KOPT-K1 (cell line): ENCODE measurements around the gene PGM3.
A peak's percentile ranks its signal among the peaks of the same experiment; 100 is the strongest.

Source experiments
- H3K27ac ChIP-seq: fragments of 200-600 bp; sonication (generic); 2 replicates; pipeline ENCODE4 v1.5.1; 2016; ENCODE audit warnings: antibody characterized with exemption, mild to moderate bottlenecking, low read depth, low read length; ENCODE audit not compliant: poor library complexity, severe bottlenecking
- H3K36me3 ChIP-seq: fragments of 200-600 bp; sonication (generic); 2 replicates; pipeline ENCODE4 v1.5.1; 2017; ENCODE audit warnings: antibody characterized with exemption, mild to moderate bottlenecking, low read length, moderate library complexity; ENCODE audit not compliant: insufficient read depth
- H3K9me3 ChIP-seq: fragments of 200-600 bp; sonication (generic); 2 replicates; pipeline ENCODE4 v1.5.1; 2017; ENCODE audit warnings: antibody characterized with exemption, low read length, mild to moderate bottlenecking; ENCODE audit not compliant: insufficient read depth, poor library complexity, severe bottlenecking

Gene PGM3

GRCh38 chr6:83192871-83193746, at the start of gene PGM3, which contains the start of gene RWDD2A:
Gene PGM3, minus strand, starts transcription at chr6:83193265. Its CDS starts 2,253 bp downstream, at chr6:83191012.
Gene RWDD2A, plus strand, starts transcription at chr6:83193357. Its CDS starts 1,095 bp downstream, at chr6:83194452.
- no peaks in the 10 kb centered on the region for H3K9me3 ChIP-seq
- H3K27ac ChIP-seq: peak within 1 kb of the TSS; percentile 73
- no peaks in the 10 kb centered on the region for H3K36me3 ChIP-seq

- no peaks in the 10 kb centered on the region for H3K9me3 ChIP-seq
- H3K36me3 ChIP-seq: no peaks in the 10 kb centered on the region
- H3K27ac ChIP-seq: no peak overlapping the region
Measured at GRCh38 chr6:83231146-83231545, 38.1 kb upstream of the PGM3 start.

DNA sequence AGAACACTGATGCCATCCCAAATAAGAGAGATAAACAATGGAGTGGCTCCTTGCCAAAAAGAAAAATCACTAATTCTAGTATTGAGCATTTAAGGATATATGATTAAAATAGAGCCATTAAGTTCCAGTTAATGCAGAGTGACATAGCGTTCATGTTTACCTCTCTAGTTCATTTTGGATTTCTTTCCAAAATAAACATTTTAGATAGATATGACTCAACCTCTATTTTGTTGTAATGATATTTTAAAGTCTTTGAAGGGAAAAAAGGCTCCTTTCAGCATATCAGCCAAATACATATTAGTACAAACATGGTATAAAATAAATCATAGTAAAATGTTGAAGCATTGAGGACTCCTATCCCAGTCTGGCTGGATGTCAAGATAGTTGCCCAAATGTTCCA, 33.5 kb upstream of the PGM3 start:
- no peaks in the 10 kb centered on the region for H3K9me3 ChIP-seq
- H3K36me3 ChIP-seq: no peaks in the 10 kb centered on the region
- H3K27ac ChIP-seq: no peak overlapping the region

DNA sequence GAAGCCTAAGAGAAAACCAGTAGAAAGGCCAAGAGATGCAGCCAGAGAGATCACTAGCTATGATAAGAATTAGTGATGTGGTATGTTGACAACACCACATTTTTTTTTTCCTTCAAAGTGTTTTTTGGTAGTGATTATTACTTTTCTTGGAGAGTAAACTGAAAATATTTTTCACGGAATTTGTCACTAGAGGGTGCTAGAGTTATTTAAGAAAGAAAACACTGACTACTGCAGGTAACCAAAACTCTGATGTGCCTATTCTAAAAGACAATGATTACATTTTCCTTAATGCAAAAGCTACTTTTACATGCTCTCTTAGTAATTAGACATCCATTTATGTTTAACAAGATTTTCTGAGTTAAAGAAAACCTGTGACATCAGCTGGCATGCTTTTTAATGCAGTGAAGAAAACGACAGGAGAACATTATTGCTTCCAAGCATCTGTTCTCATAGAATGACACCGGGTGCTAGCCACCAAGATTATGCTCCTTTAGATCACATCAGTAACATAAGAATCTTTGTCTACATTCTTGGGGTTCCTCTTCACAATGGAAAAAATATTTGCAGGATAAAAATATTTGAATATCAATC, 28.9 kb upstream of the PGM3 start:
- no peaks in the 10 kb centered on the region for H3K36me3 ChIP-seq
- H3K27ac ChIP-seq: no peak overlapping the region
- no peaks in the 10 kb centered on the region for H3K9me3 ChIP-seq

- no peak overlapping the region for H3K27ac ChIP-seq
- no peaks in the 10 kb centered on the region for H3K9me3 ChIP-seq
- H3K36me3 ChIP-seq: no peaks in the 10 kb centered on the region
Measured at GRCh38 chr6:83221276-83221675, 28.2 kb upstream of the PGM3 start.

DNA sequence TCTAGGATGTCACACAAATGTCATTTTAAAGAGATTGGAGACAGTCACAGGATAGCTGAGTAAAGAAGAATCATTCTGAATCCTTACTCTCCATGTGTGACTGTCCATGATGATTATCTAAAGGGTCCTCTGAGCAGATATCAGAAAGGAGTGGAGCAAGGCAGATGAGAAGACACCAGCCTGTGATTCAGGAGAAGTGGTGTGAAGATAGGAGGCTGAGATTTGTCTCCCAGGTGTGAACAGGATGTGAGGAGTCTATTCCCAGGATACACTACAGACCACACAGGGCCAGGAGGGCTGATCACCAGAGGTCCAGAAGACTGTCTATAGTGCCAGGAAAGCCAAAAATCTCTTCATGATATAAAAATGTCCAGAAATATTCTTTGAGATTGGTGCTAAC, 27.1 kb upstream of the PGM3 start:
- no peaks in the 10 kb centered on the region for H3K36me3 ChIP-seq
- no peak overlapping the region for H3K27ac ChIP-seq
- H3K9me3 ChIP-seq: no peaks in the 10 kb centered on the region

DNA sequence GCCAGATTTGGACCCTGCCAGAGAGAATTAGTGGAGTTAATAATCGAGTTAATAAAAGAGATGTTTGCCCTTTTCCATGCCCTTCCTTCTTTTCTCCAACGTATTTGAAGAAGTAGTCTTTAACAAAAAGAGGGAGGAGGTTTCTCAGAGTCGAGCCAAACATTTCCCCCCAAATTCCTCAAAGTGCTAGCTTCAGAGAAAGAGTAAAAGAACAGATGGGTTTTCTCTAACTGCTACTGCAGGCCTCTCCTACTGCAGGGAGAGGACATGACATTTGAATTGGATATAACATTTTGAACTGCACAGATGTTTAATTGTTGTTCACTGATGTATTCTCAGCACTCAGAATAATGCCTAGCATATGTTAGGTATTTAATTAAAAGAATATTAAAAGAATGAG, 25.6 kb upstream of the PGM3 start:
- H3K27ac ChIP-seq: no peak overlapping the region
- H3K36me3 ChIP-seq: no peaks in the 10 kb centered on the region
- no peaks in the 10 kb centered on the region for H3K9me3 ChIP-seq

- Histone ChIP-seq H3K36me3 (no peaks in the 10 kb centered on the region), H3K27ac (no peak overlapping the region), H3K9me3 (no peaks in the 10 kb centered on the region)
Measured at GRCh38 chr6:83216806-83217205, 23.7 kb upstream of the PGM3 start.

DNA sequence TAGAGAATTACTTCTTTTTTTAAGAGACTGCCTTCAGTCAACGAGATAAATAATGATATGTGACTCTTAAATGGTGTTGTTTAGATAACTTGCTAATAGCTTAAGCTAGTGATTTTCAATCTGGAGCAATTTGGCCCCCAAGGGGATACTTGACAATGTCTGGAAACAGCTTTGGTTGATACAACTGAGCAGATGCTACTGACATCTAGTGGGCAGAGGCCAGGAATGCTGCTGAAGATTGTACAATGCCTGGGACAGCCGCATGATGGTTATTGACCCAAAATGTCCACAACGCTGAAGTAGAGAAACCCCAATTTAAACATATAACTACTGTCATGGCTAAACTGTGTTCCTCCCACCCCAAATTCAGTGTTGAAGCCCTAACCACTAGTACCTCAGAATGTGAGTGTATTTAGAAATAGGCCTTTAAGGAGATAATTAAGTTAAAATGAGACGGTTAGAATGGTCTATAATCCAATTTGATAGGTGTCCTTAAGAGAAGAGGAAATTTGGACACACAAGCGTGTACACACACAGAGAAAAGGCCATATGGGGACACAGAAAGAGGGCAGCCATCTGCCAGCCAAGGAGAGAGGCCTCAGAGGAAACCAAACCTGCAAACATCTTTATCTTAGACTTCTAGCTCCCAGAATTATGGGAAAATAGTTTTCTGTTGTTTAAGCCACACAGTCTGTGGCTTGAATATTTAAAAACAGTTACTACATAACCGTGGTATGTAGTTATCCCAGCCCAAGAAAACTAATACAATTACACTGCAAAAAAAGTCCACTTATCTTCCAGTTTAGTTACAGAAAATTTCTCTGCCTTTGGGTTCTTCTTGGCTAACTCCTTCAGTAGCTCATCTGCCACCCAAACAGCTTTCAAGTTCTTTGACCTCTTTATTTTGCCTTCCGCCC, 22.3 kb upstream of the PGM3 start:
- H3K9me3 ChIP-seq: no peaks in the 10 kb centered on the region
- H3K36me3 ChIP-seq: no peaks in the 10 kb centered on the region
- H3K27ac ChIP-seq: no peak overlapping the region

DNA sequence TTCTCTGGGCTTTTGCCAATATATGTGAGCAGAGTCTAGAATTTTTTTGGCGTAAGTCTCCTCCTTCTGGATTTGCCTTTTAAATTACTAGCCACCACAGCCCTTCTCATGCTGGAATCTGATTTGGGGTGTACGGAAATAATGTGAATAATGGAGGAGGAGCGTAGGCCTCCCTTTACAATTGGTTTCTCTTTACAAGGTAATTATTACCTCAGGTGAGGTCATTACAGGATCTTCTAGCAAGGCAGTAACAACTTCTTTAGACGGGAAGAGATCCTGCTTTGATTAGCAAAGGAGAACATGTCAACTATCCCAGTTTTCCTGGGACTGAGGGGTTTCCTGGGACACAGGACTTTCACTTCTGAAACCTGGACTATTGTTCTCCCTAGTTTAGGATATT, 9.0 kb upstream of the PGM3 start:
- no peak overlapping the region for H3K27ac ChIP-seq
- no peaks in the 10 kb centered on the region for H3K36me3 ChIP-seq
- H3K9me3 ChIP-seq: no peaks in the 10 kb centered on the region

DNA sequence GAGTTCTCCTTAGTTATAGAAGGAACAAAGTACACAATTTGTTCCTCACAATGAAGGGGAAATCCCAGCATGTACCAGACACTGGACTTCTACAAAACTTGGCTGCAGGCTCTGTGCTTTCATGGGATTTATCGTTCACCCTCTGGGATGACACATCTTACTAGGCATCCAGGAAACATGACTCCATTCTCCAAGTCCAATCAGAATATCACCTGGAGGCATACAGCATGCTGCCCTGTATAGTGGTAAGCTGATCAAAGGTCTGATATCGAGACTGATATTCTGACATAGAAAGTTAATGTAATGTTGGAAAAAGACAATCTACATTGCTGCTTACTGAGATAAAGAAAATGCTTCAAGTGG, 6.8 kb upstream of the PGM3 start:
- Histone ChIP-seq H3K36me3 (no peaks in the 10 kb centered on the region), H3K27ac (no peak overlapping the region), H3K9me3 (no peaks in the 10 kb centered on the region)

GRCh38 chr6:83199173-83199862, 6.3 kb upstream of the PGM3 start:
- no peaks in the 10 kb centered on the region for H3K9me3 ChIP-seq
- H3K36me3 ChIP-seq: no peaks in the 10 kb centered on the region
- no peak overlapping the region for H3K27ac ChIP-seq

DNA sequence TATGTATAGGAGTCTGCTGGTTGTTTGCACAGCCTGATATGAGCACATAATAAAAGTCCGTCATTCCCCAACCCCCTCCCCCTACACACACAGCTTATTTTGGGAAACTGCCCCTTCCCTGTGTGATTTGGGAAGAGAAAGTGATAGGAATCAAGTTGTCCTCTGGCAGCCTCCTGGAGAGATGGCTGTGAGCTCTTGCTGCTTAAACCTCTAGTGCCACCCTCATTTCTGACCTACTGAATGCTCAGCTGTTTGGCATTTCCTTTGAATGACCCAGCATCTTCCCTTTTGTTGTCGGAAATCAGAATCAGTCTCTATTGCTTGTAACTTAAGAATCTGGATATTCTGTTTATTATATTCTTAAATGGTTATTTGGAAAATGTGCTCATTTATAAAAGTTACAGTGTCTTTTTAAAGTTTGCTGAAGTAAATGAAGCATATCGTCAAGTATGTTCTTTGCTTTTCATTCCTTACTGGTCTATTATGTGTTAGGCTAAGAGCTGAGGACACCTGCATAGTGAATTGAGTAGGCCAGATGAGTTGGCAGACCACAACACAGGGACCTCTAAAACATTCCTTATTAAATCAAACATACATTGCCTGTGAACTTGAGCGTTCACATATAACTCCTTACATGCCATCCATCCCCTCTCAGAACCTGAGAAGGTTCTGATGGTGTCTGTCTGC, 5.6 kb upstream of the PGM3 start:
- H3K36me3 ChIP-seq: no peaks in the 10 kb centered on the region
- H3K9me3 ChIP-seq: no peaks in the 10 kb centered on the region
- no peak overlapping the region for H3K27ac ChIP-seq
